K562 treated with DMSO at 1 percent for 24 hours (cell line): Measurements from ENCODE around the gene PSEN2. TPM values are rescaled to one million over a fixed set of nuclear protein-coding genes. Genes with fewer than 3 reads are reported as not detected.

Experiments used
- total RNA-seq: library from RNA; unstranded; fragments of 300-600 nt; gene quantifications from 2 replicates; pipeline ENCODE4 v1.2.3, GENCODE V29; 2022; ENCODE audit warnings: low read depth; ENCODE audit not compliant: insufficient read depth

PSEN2 gene
- 22.0 and 24.5 TPM in 2 replicates for total RNA-seq

GRCh38 chr1:226870401-226871279 is at the start of gene PSEN2:
PSEN2 (plus strand) TSS chr1:226870616; CDS start chr1:226881908, 11,292 bp downstream.

GRCh38 chr1:226940029-226940805 is 69.8 kb downstream of the PSEN2 start, which contains the start of gene COQ8A:
COQ8A (plus strand) TSS chr1:226940294; CDS start chr1:226961386, 21,092 bp downstream.

Other genes with a start within 250 kb of the PSEN2 start
- gene ITPKB, start 131.3 kb upstream of the PSEN2 start, total RNA-seq = not detected in 2 replicates
- gene COQ8A, start 69.7 kb downstream of the PSEN2 start, total RNA-seq = 111 TPM in 2 replicates